Adrenal gland (tissue), 12 donors: ENCODE data around the gene CLEC3B. TPM values are rescaled to one million over a fixed set of nuclear protein-coding genes. Genes with fewer than 3 reads are reported as not detected.

Source experiments
- DNase-seq, 7 donors: peaks; one replicate each; pipeline ENCODE4 v3.0.0-alpha.2; 2019 to 2020
- H3K27ac ChIP-seq, 5 donors: fragments of 200-600 bp; sonication (generic) in 4 of 5; 1 replicate in 3 of 5; 2 replicates in 2 of 5; pipeline versions ENCODE4 v1.5.1 to v1.8.0; 2016 to 2020; ENCODE audit warnings: mild to moderate bottlenecking in 1 of 5
- H3K27me3 ChIP-seq: fragments of 200-600 bp; 2 replicates; pipeline ENCODE4 v1.8.0; 2021
- H3K36me3 ChIP-seq, 2 donors: fragments of 200-600 bp; replicated peaks in 1 of 2; 1 replicate in 1 of 2; 2 replicates in 1 of 2; pipeline versions ENCODE4 v1.5.1 to v1.8.0; 2018 to 2022
- H3K4me1 ChIP-seq, 2 donors: fragments of 200-600 bp; replicated peaks in 1 of 2; 1 replicate in 1 of 2; 2 replicates in 1 of 2; pipeline versions ENCODE4 v1.5.1 to v1.8.0; 2018 to 2021
- H3K4me3 ChIP-seq, 4 donors: fragments of 200-600 bp; sonication (generic) in 3 of 4; one replicate each; pipeline ENCODE4 v1.5.1; 2016 to 2018
- H3K9me3 ChIP-seq, 3 donors: fragments of 200-600 bp; sonication (generic) in 1 of 3; replicated peaks in 1 of 3; 1 replicate in 2 of 3; 2 replicates in 1 of 3; pipeline versions ENCODE4 v1.5.1 to v1.8.0; 2016 to 2021
- CTCF ChIP-seq, 6 experiments: fragments of 450-650 bp in 4 of 6; fragments of 200-600 bp in 2 of 6; sonication (generic) in 1 of 6; IDR thresholded peaks; 1 replicate in 5 of 6; 2 replicates in 1 of 6; pipeline versions ENCODE4 v1.5.1 to v1.8.0; 2016 to 2021; ENCODE audit warnings: antibody characterized with exemption in 6 of 6, mild to moderate bottlenecking in 2 of 6, moderate library complexity in 1 of 6
- POLR2A ChIP-seq, 2 donors: fragments of 450-650 bp; IDR thresholded peaks; one replicate each; pipeline ENCODE4 v1.6.1; 2017; ENCODE audit warnings: antibody characterized with exemption in 2 of 2, mild to moderate bottlenecking in 2 of 2, moderate library complexity in 1 of 2
- WGBS, 4 donors: extraction: QIAGEN DNeasy Blood & Tissue Kit in 2 of 4; methylation state at CpG; one replicate each; pipeline versions ENCODE4 v1.1.5 to v1.1.7; 2013 to 2017; 5-methylcytosine and 5-hydroxymethylcytosine counted together
- intact Hi-C, 2 donors: fragments of 100-400 bp; cut with DNase I; formaldehyde crosslinking; loops; one replicate each; pipeline versions ENCODE4 v1.14.1 to v1.15.0; 2022 to 2023
- polyA plus RNA-seq, 3 donors: library from polyadenylated mRNA; stranded (reverse); fragments of 200-250 nt in 2 of 3; fragments of 350-450 nt in 1 of 3; fragmentation: Illumina TruSeq in 1 of 3; extraction: RNeasy Lipid Tissue Mini Kit (QIAGEN cat#74804) in 1 of 3; gene quantifications; one replicate each; pipeline ENCODE4 v1.2.3, GENCODE V29; 2013 to 2014
- total RNA-seq, 9 donors: library from RNA; depleted of rRNA in 4 of 9; stranded (reverse); fragments of >200 nt in 4 of 9; fragments of 120-200 nt in 1 of 9; fragmentation: NEBNext Ultra II Directional in 1 of 9; extraction: Animal tissue kit (Norgen Biotek cat#: 25700) in 1 of 9; gene quantifications; one replicate each; pipeline versions ENCODE4 v1.1.0 to v1.2.4, GENCODE V29; 2013 to 2023
- donor health status: healthy with polysubstance abuse.
- donor health status: Bipolar disorder and iron deficiency.
- donor health status: DM: yes; HTN: yes; CAD: no.
- donor health status: DM: no; HTN: no; CAD: no.
- donor health status: DM: no; HTN: no; CAD: no.
- donor health status: DM: yes; HTN: yes; CAD: no.

CLEC3B gene
- total and polyA plus RNA-seq, 12 donors: 5.1 to 251 (median 73.1) TPM

DNA sequence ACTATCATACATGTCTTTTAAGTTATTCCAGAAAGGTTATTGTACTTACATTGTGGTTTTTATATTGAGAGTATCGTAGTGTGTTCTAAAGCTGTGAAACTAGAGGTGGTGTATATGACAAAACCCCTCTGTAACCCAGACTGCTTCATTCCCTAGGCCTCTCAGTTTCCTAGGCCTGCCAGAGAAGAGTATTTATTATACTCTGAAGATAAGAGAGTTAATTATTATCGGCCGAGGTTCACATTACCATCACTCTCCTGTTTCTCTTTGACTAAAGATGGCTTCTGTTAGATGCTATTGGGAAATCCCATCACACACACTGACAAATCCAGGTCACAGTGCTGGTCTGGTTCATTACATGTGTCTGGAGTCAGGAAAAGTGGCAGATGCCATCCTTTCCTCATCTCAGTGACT lies 29.5 kb upstream of the CLEC3B start:
- intact Hi-C loops: no loop called here
- WGBS, 4 donors: 23 to 39% (median 36%) methylated on average over 3 of the region's 3 CpGs
- Histone ChIP-seq H3K36me3 (peaks cover 0 to 37% of the 10 kb centered on the region in 2 donors), H3K4me1 (peaks cover 53 to 68% of the 10 kb centered on the region in 2 donors), H3K4me3 (no peak overlapping the region), H3K27ac (peak overlapping the region; percentile 68 to 87 (median 75)), H3K9me3 (no peaks in the 10 kb centered on the region), H3K27me3 (no peaks in the 10 kb centered on the region)
- DNase-seq: peak in 2 of 7 donors; percentile 72 to 83
- no peak for TF ChIP-seq POLR2A (IDR thresholded peaks at IDR 0.05)
- no peak for TF ChIP-seq CTCF (IDR thresholded peaks at IDR 0.05)

GRCh38 chr3:44999782-45000181 lies 26.3 kb upstream of the CLEC3B start:
- WGBS, 4 donors: 86 to 90% (median 90%) methylated on average over 2 of the region's 2 CpGs
- Histone ChIP-seq H3K27ac (peak overlapping the region in 4 of 5 donors; percentile 54 to 87 (median 69)), H3K27me3 (no peaks in the 10 kb centered on the region), H3K9me3 (no peaks in the 10 kb centered on the region), H3K4me3 (no peak overlapping the region), H3K4me1 (peaks cover 34 to 41% of the 10 kb centered on the region in 2 donors), H3K36me3 (peaks cover 0 to 59% of the 10 kb centered on the region in 2 donors)
- no peak for DNase-seq
- TF ChIP-seq POLR2A (IDR thresholded peaks at IDR 0.05) (no peak), CTCF (IDR thresholded peaks at IDR 0.05) (no peak)
- intact Hi-C loops: no loop called here

DNA sequence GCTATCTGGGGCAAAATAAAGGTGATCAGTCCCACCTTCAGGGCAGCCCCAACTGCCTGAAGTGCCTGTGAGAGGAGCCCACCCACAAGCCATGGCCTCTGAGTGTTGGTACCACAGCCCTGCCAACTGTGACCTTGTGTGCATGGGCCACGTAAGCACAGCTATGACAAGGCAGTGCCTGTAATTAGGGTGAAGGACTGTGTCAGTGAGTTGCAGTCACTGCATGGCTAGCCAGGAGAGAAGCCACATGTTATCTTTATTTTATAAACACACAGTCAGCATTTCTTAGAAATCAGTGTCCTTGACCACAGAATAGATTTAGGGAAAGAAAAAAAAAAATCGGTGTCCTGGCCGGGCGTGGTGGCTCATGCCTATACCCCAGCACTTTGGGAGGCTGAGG lies 25.3 kb upstream of the CLEC3B start:
- TF ChIP-seq CTCF (IDR thresholded peaks at IDR 0.05): no peak
- TF ChIP-seq POLR2A (IDR thresholded peaks at IDR 0.05): peak in 1 of 2 donors; percentile 40
- Histone ChIP-seq H3K4me1 (peaks cover 24 to 31% of the 10 kb centered on the region in 2 donors), H3K27ac (peak overlapping the region; percentile 50 to 87 (median 56)), H3K27me3 (no peaks in the 10 kb centered on the region), H3K9me3 (no peaks in the 10 kb centered on the region), H3K4me3 (no peak overlapping the region), H3K36me3 (peaks cover 0 to 67% of the 10 kb centered on the region in 2 donors)
- peak; percentile 76 to 92 (median 87) for DNase-seq
- intact Hi-C loops: no loop called here
- WGBS, 4 donors: 49 to 54% (median 50%) methylated on average over 4 of the region's 4 CpGs

DNA sequence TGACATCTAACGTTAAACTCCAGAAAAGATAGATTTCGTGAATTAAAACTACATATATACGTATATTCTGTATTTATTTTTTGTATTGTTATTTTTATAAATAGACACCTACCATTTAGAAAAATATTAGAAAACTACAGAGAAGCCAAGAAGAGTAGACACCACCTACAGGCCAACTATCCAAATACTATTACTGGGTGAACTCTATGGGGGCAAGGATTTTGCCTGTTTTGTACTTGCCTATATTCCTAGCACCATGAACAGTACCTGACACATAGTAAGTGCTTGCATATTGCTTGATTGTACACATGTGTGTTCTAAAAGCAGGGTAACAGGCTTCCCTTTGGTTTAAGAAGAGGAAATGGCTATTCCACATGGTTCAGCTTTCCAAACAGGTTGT lies 24.4 kb upstream of the CLEC3B start:
- Histone ChIP-seq H3K27me3 (no peaks in the 10 kb centered on the region), H3K27ac (peak overlapping the region in 2 of 5 donors; percentile 54 to 82), H3K36me3 (peaks cover 0 to 67% of the 10 kb centered on the region in 2 donors), H3K9me3 (no peaks in the 10 kb centered on the region), H3K4me3 (no peak overlapping the region), H3K4me1 (peaks cover 15 to 22% of the 10 kb centered on the region in 2 donors)
- no peak for DNase-seq
- no peak for TF ChIP-seq CTCF (IDR thresholded peaks at IDR 0.05)
- TF ChIP-seq POLR2A (IDR thresholded peaks at IDR 0.05): no peak
- 95 to 99% (median 97%) methylated on average over 3 of the region's 3 CpGs for WGBS, 4 donors
- intact Hi-C loops: no loop called here
